ENCODE results near the gene RBM45. TPM values are rescaled to one million over a fixed set of nuclear protein-coding genes. Genes with fewer than 3 reads are reported as not detected.

The RBM45 gene
- total and polyA plus RNA-seq, 8 donors, result 7.1 to 37.9 (median 15.8) TPM

DNA sequence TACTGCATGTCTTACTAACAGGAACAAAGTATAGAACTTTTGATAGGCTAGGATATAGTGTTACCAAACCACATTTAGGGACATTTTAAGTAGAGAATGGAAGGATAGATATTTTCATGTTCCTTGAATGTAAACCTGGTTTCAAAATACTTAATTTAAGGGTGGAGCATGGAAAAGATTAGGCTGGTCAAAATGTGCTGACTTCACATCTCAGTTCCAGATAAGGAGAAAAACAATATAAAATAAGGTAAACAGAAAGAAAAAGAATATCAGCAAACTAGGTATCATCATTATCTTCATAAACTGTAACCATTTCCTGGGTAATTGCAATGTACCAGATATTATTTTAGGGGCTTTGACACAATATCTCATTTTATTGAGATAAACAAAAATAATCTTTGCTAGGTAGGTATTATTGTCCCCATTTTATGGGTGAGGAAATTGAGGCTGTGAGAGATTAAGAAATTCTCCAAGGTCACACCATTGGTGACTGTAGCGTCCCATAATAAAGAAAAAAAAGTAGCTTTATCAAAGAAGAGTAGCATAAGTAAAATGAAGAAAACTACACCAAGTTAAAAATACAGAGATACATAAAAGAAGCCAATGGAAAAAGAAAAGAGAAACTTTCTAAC is 43.3 kb upstream of the RBM45 start:
- intact Hi-C loops (cut with DNase I; ENCODE audit: low total_unique reads), result no loop called here

DNA sequence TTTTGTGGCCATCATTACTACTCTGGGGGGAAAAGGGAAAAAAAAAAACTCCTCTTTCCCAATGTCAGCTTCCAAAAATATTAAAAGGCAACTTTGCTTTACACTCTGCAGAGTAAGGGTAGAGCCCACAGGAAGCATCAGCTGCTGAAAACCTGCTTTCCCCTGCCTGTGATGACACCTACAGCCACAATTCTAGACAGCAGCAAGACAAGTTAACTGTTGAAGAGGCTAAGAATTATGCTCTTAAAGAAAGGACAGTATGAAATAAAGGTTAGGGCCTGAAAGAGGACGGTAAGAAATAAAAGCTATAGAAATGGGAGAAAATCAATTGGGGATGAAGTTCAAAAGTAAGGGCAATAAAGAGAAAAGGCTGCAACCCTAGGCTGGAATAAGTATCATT is 42.7 kb upstream of the RBM45 start:
- 63 to 84% (median 76%) methylated on average over 1 of the region's 1 CpG for WGBS, 5 donors
- TF ChIP-seq, protein P1, sequence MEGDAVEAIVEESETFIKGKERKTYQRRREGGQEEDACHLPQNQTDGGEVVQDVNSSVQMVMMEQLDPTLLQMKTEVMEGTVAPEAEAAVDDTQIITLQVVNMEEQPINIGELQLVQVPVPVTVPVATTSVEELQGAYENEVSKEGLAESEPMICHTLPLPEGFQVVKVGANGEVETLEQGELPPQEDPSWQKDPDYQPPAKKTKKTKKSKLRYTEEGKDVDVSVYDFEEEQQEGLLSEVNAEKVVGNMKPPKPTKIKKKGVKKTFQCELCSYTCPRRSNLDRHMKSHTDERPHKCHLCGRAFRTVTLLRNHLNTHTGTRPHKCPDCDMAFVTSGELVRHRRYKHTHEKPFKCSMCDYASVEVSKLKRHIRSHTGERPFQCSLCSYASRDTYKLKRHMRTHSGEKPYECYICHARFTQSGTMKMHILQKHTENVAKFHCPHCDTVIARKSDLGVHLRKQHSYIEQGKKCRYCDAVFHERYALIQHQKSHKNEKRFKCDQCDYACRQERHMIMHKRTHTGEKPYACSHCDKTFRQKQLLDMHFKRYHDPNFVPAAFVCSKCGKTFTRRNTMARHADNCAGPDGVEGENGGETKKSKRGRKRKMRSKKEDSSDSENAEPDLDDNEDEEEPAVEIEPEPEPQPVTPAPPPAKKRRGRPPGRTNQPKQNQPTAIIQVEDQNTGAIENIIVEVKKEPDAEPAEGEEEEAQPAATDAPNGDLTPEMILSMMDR (IDR thresholded peaks at IDR 0.05), result no peak
- TF ChIP-seq POLR2A (IDR thresholded peaks at IDR 0.05) (no peak), EP300 (IDR thresholded peaks at IDR 0.05) (no peak), POLR2AphosphoS5 (IDR thresholded peaks at IDR 0.05) (no peak)

More for the DNA sequence above, 43.3 kb upstream of the RBM45 start:
- WGBS, 5 donors, result 91 to 98% (median 97%) methylated on average over 1 of the region's 1 CpG
- H3K9me3 ChIP-seq, result no peaks in the 10 kb centered on the region
- peaks cover 0 to 22% (median 9%) of the 10 kb centered on the region in 3 donors for H3K27me3 ChIP-seq
- TF ChIP-seq EP300 (IDR thresholded peaks at IDR 0.05) (no peak), POLR2AphosphoS5 (IDR thresholded peaks at IDR 0.05) (no peak), POLR2A (IDR thresholded peaks at IDR 0.05) (no peak)
- TF ChIP-seq, protein P1 (IDR thresholded peaks at IDR 0.05), result no peak
- no peak for DNase-seq
- H3K4me1 ChIP-seq, result peaks cover 5 to 28% (median 18%) of the 10 kb centered on the region in 4 donors
- H3K36me3 ChIP-seq, result no peaks in the 10 kb centered on the region
- no peak overlapping the region for H3K4me3 ChIP-seq
- no peak overlapping the region for H3K27ac ChIP-seq

DNA sequence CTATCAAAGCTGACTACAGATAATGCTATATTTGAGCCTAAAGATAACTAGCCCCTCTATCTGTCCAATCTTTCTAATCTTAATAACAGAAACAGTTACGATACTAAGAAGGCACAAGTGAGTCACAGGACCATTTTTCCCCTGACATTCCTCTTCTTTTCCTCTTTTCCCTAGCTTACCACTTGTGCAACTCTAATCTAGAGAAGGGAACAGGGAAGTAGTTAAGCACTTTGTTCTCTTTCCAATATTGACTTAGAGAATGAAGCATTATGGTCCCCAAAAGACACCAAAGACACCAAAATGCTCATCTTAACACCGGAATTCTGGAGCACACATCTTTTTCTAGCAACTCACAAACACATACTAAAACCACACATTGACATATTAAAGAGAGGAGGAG is 41.4 kb upstream of the RBM45 start:
- peaks cover 0 to 22% (median 9%) of the 10 kb centered on the region in 3 donors for H3K27me3 ChIP-seq
- no peaks in the 10 kb centered on the region for H3K36me3 ChIP-seq
- no peak for DNase-seq
- H3K4me1 ChIP-seq, result peaks cover 5 to 34% (median 23%) of the 10 kb centered on the region in 4 donors
- no peak overlapping the region for H3K27ac ChIP-seq
- intact Hi-C loops (cut with DNase I; ENCODE audit: low total_unique reads), result no loop called here
- WGBS, 5 donors, result 27 to 45% (median 36%) methylated on average over 2 of the region's 2 CpGs
- no peaks in the 10 kb centered on the region for H3K9me3 ChIP-seq
- no peak overlapping the region for H3K4me3 ChIP-seq
- TF ChIP-seq POLR2AphosphoS5 (IDR thresholded peaks at IDR 0.05) (no peak), POLR2A (IDR thresholded peaks at IDR 0.05) (no peak), EP300 (IDR thresholded peaks at IDR 0.05) (no peak)
- TF ChIP-seq, protein P1 (IDR thresholded peaks at IDR 0.05), result no peak

More for the DNA sequence above, 42.7 kb upstream of the RBM45 start:
- DNase-seq, result no peak
- H3K27me3 ChIP-seq, result peaks cover 0 to 22% (median 9%) of the 10 kb centered on the region in 3 donors
- peaks cover 5 to 31% (median 21%) of the 10 kb centered on the region in 4 donors for H3K4me1 ChIP-seq
- no peak overlapping the region for H3K27ac ChIP-seq
- no peaks in the 10 kb centered on the region for H3K9me3 ChIP-seq
- H3K4me3 ChIP-seq, result no peak overlapping the region
- intact Hi-C loops (cut with DNase I; ENCODE audit: low total_unique reads), result no loop called here
- no peaks in the 10 kb centered on the region for H3K36me3 ChIP-seq

DNA sequence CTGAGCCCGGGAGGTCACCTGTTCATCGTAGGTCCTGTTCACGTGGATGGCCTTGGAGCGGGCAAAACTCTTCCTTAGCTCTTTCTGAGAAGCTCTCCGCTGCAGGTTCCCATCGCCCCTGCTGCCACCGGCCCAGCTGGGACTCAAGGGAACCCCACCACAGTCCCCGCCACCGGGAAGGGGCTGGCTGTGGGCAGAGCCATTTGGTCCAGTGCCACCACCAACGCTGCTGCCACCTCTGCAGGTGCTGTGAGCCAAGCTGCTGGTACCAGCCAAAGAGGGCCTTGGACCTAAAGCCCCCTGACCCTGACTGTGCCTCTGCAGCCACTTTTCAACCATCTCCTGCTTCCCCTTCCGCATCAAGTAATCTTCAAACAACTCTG is 40.2 kb upstream of the RBM45 start:
- TF ChIP-seq EP300 (IDR thresholded peaks at IDR 0.05), result no peak
- no peak for TF ChIP-seq POLR2AphosphoS5 (IDR thresholded peaks at IDR 0.05)
- TF ChIP-seq POLR2A (IDR thresholded peaks at IDR 0.05), result no peak
- TF ChIP-seq, protein P1 (IDR thresholded peaks at IDR 0.05), result no peak
- intact Hi-C loops (cut with DNase I; ENCODE audit: low total_unique reads), result no loop called here
- DNase-seq, result peak in 1 of 2 donors; percentile 4

More for the DNA sequence above, 40.2 kb upstream of the RBM45 start:
- Histone ChIP-seq H3K36me3 (no peaks in the 10 kb centered on the region), H3K27ac (peak overlapping the region in 3 of 5 donors; percentile 70 to 80 (median 79)), H3K4me1 (peaks cover 5 to 34% (median 23%) of the 10 kb centered on the region in 4 donors), H3K27me3 (peaks cover 0 to 22% (median 9%) of the 10 kb centered on the region in 3 donors), H3K9me3 (no peaks in the 10 kb centered on the region), H3K4me3 (peak overlapping the region in 3 of 4 donors; percentile 36 to 45 (median 41))
- 79 to 86% (median 83%) methylated on average over 11 of the region's 11 CpGs for WGBS, 5 donors
